HG03469 (cell line): ENCODE results near the gene UROS.

Experiments used
- ATAC-seq: cut with Tn5 transposase; IDR thresholded peaks from one replicate; pipeline ENCODE4 v1.9.1; 2021; ENCODE audit warnings: mild to moderate bottlenecking, moderate library complexity, moderate number of reproducible peaks; ENCODE audit not compliant: unreplicated experiment

UROS gene

GRCh38 chr10:125838802-125839575, 15.9 kb upstream of the UROS start:
- ATAC-seq: no peak

- ATAC-seq: no peak
These were observed 13.7 kb upstream of the UROS start for GRCh38 chr10:125836746-125837145.

GRCh38 chr10:125828311-125828710, 5.3 kb upstream of the UROS start:
- no peak for ATAC-seq

- ATAC-seq: no peak
These were observed 4.1 kb upstream of the UROS start for GRCh38 chr10:125827133-125827532.

GRCh38 chr10:125824736-125825135, 1.7 kb upstream of the UROS start:
- no peak for ATAC-seq

GRCh38 chr10:125823663-125824251, 699 bp upstream of the UROS start:
- no peak for ATAC-seq

GRCh38 chr10:125820701-125821100, 2.4 kb downstream of the UROS start:
- ATAC-seq: peak; percentile 60

GRCh38 chr10:125817337-125817946, 5.6 kb downstream of the UROS start:
- no peak for ATAC-seq

GRCh38 chr10:125816548-125816947, 6.5 kb downstream of the UROS start:
- ATAC-seq: no peak

GRCh38 chr10:125815764-125816163, 7.3 kb downstream of the UROS start:
- ATAC-seq: no peak

GRCh38 chr10:125812128-125812750, 10.8 kb downstream of the UROS start:
- ATAC-seq: no peak

GRCh38 chr10:125811251-125811650, 11.8 kb downstream of the UROS start:
- no peak for ATAC-seq

GRCh38 chr10:125808047-125808446, 15.0 kb downstream of the UROS start:
- no peak for ATAC-seq

- ATAC-seq: no peak
These were observed 20.3 kb downstream of the UROS start for GRCh38 chr10:125802739-125803138.

GRCh38 chr10:125802131-125802530, 20.9 kb downstream of the UROS start:
- ATAC-seq: no peak

- no peak for ATAC-seq
These were observed 21.5 kb downstream of the UROS start for GRCh38 chr10:125801574-125801973.

GRCh38 chr10:125799451-125800182, 23.4 kb downstream of the UROS start:
- ATAC-seq: no peak

GRCh38 chr10:125797994-125798662, 24.9 kb downstream of the UROS start:
- no peak for ATAC-seq

- ATAC-seq: no peak
These were observed 25.6 kb downstream of the UROS start for GRCh38 chr10:125797424-125797823.

GRCh38 chr10:125795637-125796190, 27.3 kb downstream of the UROS start:
- ATAC-seq: no peak
